Type B pancreatic cell (in vitro differentiated cells): ENCODE results near the gene MOK. TPM values are rescaled to one million over a fixed set of nuclear protein-coding genes. Genes with fewer than 3 reads are reported as not detected.

Source experiments
- DNase-seq: peaks from one replicate; pipeline ENCODE4 v3.0.0; 2021; ENCODE audit warnings: mixed read lengths; ENCODE audit not compliant: unreplicated experiment; ENCODE audit errors: extremely low spot score
- H3K27ac Mint-ChIP-seq: 2 replicates; pipeline ENCODE4 v1.8.0; 2021; ENCODE audit warnings: mild to moderate bottlenecking, mixed read lengths
- H3K27me3 Mint-ChIP-seq: 2 replicates; pipeline ENCODE4 v1.8.0; 2021; ENCODE audit warnings: mixed read lengths
- H3K36me3 Mint-ChIP-seq: 2 replicates; pipeline ENCODE4 v1.8.0; 2021; ENCODE audit warnings: mixed read lengths
- H3K4me1 Mint-ChIP-seq: one replicate; pipeline ENCODE4 v1.8.0; 2021; ENCODE audit warnings: mixed read lengths; ENCODE audit not compliant: unreplicated experiment
- H3K4me3 Mint-ChIP-seq: 2 replicates; pipeline ENCODE4 v1.8.0; 2021; ENCODE audit warnings: mild to moderate bottlenecking, mixed read lengths
- H3K9me3 Mint-ChIP-seq: 2 replicates; pipeline ENCODE4 v1.8.0; 2021; ENCODE audit warnings: mixed read lengths
- CTCF ChIP-seq: fragments of 200-600 bp; sonication (generic); conservative IDR thresholded peaks from 2 replicates; pipeline ENCODE4 v1.5.0; 2021; ENCODE audit warnings: antibody characterized with exemption, mild to moderate bottlenecking
- total RNA-seq: library from RNA; stranded (reverse); gene quantifications from 2 replicates; pipeline ENCODE4 v1.2.1, GENCODE V29; 2021; ENCODE audit warnings: low replicate concordance

MOK gene
- total RNA-seq, 1 donor from 2014 or later = 26.3 TPM

GRCh38 chr14:102187044-102187443 is 117.9 kb downstream of the MOK start:
- no peaks in the 10 kb centered on the region for H3K9me3 Mint-ChIP-seq

GRCh38 chr14:102185360-102185759 is 119.6 kb downstream of the MOK start:
- Mint-ChIP-seq H3K4me1 (peaks cover 63% of the 10 kb centered on the region), H3K4me3 (peak overlapping the region; percentile 28), H3K9me3 (no peaks in the 10 kb centered on the region), H3K36me3 (peaks cover 10% of the 10 kb centered on the region), H3K27ac (peak overlapping the region; percentile 97), H3K27me3 (no peaks in the 10 kb centered on the region)
- no peak for DNase-seq
- TF ChIP-seq CTCF = no peak

More at GRCh38 chr14:102187044-102187443, 117.9 kb downstream of the MOK start:
- Mint-ChIP-seq H3K27ac (peak overlapping the region; percentile 97), H3K4me3 (peak overlapping the region; percentile 78), H3K36me3 (peaks cover 3% of the 10 kb centered on the region), H3K27me3 (no peaks in the 10 kb centered on the region), H3K4me1 (peaks cover 62% of the 10 kb centered on the region)
- no peak for DNase-seq
- TF ChIP-seq CTCF = no peak

GRCh38 chr14:102184316-102185035 is 120.5 kb downstream of the MOK start:
- Mint-ChIP-seq H3K27me3 (no peaks in the 10 kb centered on the region), H3K4me1 (peaks cover 62% of the 10 kb centered on the region), H3K9me3 (no peaks in the 10 kb centered on the region), H3K4me3 (no peak overlapping the region), H3K36me3 (peaks cover 10% of the 10 kb centered on the region), H3K27ac (peak overlapping the region; percentile 97)
- no peak for DNase-seq
- TF ChIP-seq CTCF = no peak

- Mint-ChIP-seq H3K27ac (no peak overlapping the region), H3K4me1 (peaks cover 62% of the 10 kb centered on the region), H3K4me3 (no peak overlapping the region), H3K36me3 (peaks cover 10% of the 10 kb centered on the region), H3K9me3 (no peaks in the 10 kb centered on the region), H3K27me3 (no peaks in the 10 kb centered on the region)
- TF ChIP-seq CTCF = no peak
- DNase-seq = no peak
These were observed 121.1 kb downstream of the MOK start for GRCh38 chr14:102183886-102184285.

GRCh38 chr14:102182936-102183619 is 121.9 kb downstream of the MOK start:
- Mint-ChIP-seq H3K9me3 (no peaks in the 10 kb centered on the region), H3K4me1 (peaks cover 69% of the 10 kb centered on the region), H3K4me3 (peak overlapping the region; percentile 26), H3K36me3 (peaks cover 16% of the 10 kb centered on the region), H3K27ac (peak overlapping the region; percentile 37), H3K27me3 (no peaks in the 10 kb centered on the region)
- no peak for DNase-seq
- TF ChIP-seq CTCF = no peak
